SU-DHL-6 (cell line): Measurements from ENCODE around the gene G6PD.
"Not testable (repeated sequence)": the region's sequence is repeated elsewhere in the genome, so short reads cannot be mapped to it uniquely, and the experiment has no call there.

Experiments used
- H2AFZ ChIP-seq: fragments of 200-600 bp; sonication (generic); 2 replicates; pipeline ENCODE4 v1.6.1; 2014; ENCODE audit warnings: low read depth, mild to moderate bottlenecking, moderate library complexity, mixed read lengths, antibody characterized with exemption, low read length; ENCODE audit not compliant: severe bottlenecking
- H3F3A ChIP-seq: fragments of 200-600 bp; shearing (Covaris generic); 2 replicates; pipeline ENCODE4 v1.6.0; 2016; ENCODE audit warnings: antibody characterized with exemption, mild to moderate bottlenecking; ENCODE audit not compliant: insufficient read depth
- H3K27ac ChIP-seq: fragments of 200-600 bp; sonication (generic); 2 replicates; pipeline ENCODE4 v1.5.1; 2016; ENCODE audit warnings: low read depth, mild to moderate bottlenecking, low read length, moderate library complexity, mixed read lengths
- H3K27me3 ChIP-seq: fragments of 200-600 bp; sonication (generic), shearing (Covaris generic); 2 replicates; pipeline ENCODE4 v1.6.0; 2014; ENCODE audit warnings: mild to moderate bottlenecking, low read length
- H3K36me3 ChIP-seq: fragments of 200-600 bp; sonication (generic); 2 replicates; pipeline ENCODE4 v1.6.1; 2014; ENCODE audit warnings: mild to moderate bottlenecking, low read length, mixed read lengths
- H3K4me2 ChIP-seq: fragments of 300-600, 200-600 bp; shearing (Covaris generic), sonication (generic); 2 replicates; pipeline ENCODE4 v1.6.0; 2014; ENCODE audit warnings: low read length, low read depth, mild to moderate bottlenecking; ENCODE audit not compliant: poor library complexity, severe bottlenecking
- H3K4me3 ChIP-seq: fragments of 200-600 bp; sonication (generic); 2 replicates; pipeline ENCODE4 v1.5.1; 2014; ENCODE audit warnings: antibody characterized with exemption, low read length, mild to moderate bottlenecking, mixed read lengths; ENCODE audit not compliant: insufficient read depth, poor library complexity, severe bottlenecking
- H3K79me2 ChIP-seq: fragments of 200-600 bp; sonication (generic); 2 replicates; pipeline ENCODE4 v1.6.1; 2014; ENCODE audit warnings: mild to moderate bottlenecking, low read length, moderate library complexity; ENCODE audit not compliant: insufficient read depth
- H3K9ac ChIP-seq: fragments of 200-600 bp; sonication (generic); 2 replicates; pipeline ENCODE4 v1.7.0; 2014; ENCODE audit warnings: mild to moderate bottlenecking, low read length
- H3K9me2 ChIP-seq: fragments of 200-600 bp; sonication (generic); replicated peaks from 2 replicates; pipeline ENCODE4 v1.6.1; 2014; ENCODE audit warnings: low read length; ENCODE audit not compliant: insufficient read depth
- H3K9me3 ChIP-seq: fragments of 200-600 bp; sonication (generic); 2 replicates; pipeline ENCODE4 v1.6.1; 2014; ENCODE audit warnings: low read length, mixed read lengths; ENCODE audit not compliant: insufficient read depth
- H4K20me1 ChIP-seq: fragments of 200-600 bp; sonication (generic); 2 replicates; pipeline ENCODE4 v1.6.1; 2014; ENCODE audit warnings: low read depth, mild to moderate bottlenecking, antibody characterized with exemption, low read length, moderate library complexity, mixed read lengths
- CTCF ChIP-seq: fragments of 200-600 bp; sonication (generic); IDR thresholded peaks from one replicate; pipeline ENCODE4 v1.5.1; 2017; ENCODE audit warnings: antibody characterized with exemption, mild to moderate bottlenecking, low read length, moderate library complexity; ENCODE audit not compliant: insufficient read depth, poor library complexity, severe bottlenecking
- EZH2phosphoT487 ChIP-seq: fragments of 200-600 bp; sonication (generic), shearing (Covaris generic); conservative IDR thresholded peaks from 2 replicates; pipeline ENCODE4 v1.6.1; 2018; ENCODE audit warnings: mild to moderate bottlenecking, antibody characterized with exemption, low read length, moderate library complexity, mixed read lengths

G6PD gene

DNA sequence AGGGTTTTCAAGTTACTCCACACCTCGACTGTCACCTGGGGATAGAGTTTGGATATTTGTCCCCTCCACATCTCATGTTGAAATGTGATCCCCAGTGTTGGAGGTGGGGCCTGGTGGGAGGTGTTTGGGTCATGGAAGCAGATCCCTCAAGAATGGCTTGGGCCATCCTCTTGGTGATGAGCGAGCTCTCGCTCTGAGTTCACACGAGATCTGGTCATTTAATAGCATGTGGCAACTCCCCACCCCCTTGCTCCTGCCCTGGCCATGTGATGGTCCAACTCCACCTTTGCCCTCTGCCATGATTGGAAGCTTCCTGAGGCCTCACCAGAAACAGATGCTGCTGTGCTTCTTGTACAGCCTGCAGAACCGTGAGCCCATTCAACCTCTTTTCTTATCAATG, 46.6 kb upstream of the G6PD start:
- no peaks in the 10 kb centered on the region for H3K9me2 ChIP-seq
- no peaks in the 10 kb centered on the region for H3F3A ChIP-seq
- H3K4me2 ChIP-seq = no peak overlapping the region
- H3K27ac ChIP-seq = no peak overlapping the region
- H2AFZ ChIP-seq = no peak overlapping the region
- H3K27me3 ChIP-seq = no peaks in the 10 kb centered on the region
- H3K9ac ChIP-seq = no peak overlapping the region
- H3K4me3 ChIP-seq = no peak overlapping the region
- H4K20me1 ChIP-seq = no peaks in the 10 kb centered on the region
- H3K9me3 ChIP-seq = no peaks in the 10 kb centered on the region
- no peaks in the 10 kb centered on the region for H3K36me3 ChIP-seq
- TF ChIP-seq CTCF (no peak), EZH2phosphoT487 (no peak)
- no peaks in the 10 kb centered on the region for H3K79me2 ChIP-seq

DNA sequence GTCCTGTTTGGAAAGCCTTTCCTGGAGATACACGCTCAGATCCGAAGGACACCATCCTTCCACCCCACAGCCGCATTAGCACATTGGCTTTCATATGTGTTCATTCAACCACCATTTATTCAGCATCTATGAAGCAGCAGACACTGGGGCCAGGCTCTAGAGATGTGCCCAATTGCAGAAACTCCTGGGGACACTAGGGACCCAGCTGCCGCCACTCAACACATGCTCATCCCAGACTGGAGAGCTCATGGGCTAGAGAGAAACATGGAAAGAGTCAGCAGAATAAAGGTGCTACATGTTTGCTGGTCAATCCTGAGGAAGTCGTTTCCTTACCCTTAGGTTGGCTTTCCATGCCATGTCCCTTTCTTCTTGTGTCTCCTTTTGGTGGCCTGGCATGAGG, 45.9 kb upstream of the G6PD start:
- Histone ChIP-seq H2AFZ (no peak overlapping the region), H4K20me1 (no peaks in the 10 kb centered on the region), H3K9me3 (no peaks in the 10 kb centered on the region), H3K79me2 (no peaks in the 10 kb centered on the region), H3K4me2 (no peak overlapping the region), H3K4me3 (no peak overlapping the region), H3K27ac (no peak overlapping the region), H3K9ac (no peak overlapping the region), H3F3A (no peaks in the 10 kb centered on the region), H3K36me3 (no peaks in the 10 kb centered on the region), H3K9me2 (no peaks in the 10 kb centered on the region), H3K27me3 (no peaks in the 10 kb centered on the region)
- TF ChIP-seq EZH2phosphoT487 = no peak
- no peak for TF ChIP-seq CTCF

DNA sequence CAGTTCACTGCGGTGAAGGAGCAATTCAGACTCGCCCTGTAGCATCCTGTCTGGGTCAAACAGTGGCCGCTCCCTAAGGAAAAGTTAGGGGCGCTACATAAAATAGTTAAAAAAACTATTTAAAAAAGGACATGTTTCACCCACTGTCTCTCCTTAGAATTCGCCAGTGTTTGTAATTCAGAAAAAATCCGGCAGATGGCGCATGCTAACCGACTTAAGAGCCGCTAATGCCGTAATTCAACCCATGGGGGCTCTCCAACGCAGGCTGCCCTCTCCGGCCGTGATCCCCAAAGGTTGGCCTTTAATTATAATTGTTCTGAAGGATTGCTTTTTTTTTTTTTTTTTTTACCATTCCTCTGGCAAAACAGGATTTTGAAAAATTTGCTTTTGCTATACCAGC, 43.8 kb upstream of the G6PD start:
- not testable (repeated sequence) for H3K79me2 ChIP-seq, H3K27me3 ChIP-seq, H4K20me1 ChIP-seq, H2AFZ ChIP-seq, H3K4me2 ChIP-seq, H3K9ac ChIP-seq, H3K9me3 ChIP-seq, H3K27ac ChIP-seq, H3K9me2 ChIP-seq, H3K36me3 ChIP-seq, H3K4me3 ChIP-seq, H3F3A ChIP-seq

DNA sequence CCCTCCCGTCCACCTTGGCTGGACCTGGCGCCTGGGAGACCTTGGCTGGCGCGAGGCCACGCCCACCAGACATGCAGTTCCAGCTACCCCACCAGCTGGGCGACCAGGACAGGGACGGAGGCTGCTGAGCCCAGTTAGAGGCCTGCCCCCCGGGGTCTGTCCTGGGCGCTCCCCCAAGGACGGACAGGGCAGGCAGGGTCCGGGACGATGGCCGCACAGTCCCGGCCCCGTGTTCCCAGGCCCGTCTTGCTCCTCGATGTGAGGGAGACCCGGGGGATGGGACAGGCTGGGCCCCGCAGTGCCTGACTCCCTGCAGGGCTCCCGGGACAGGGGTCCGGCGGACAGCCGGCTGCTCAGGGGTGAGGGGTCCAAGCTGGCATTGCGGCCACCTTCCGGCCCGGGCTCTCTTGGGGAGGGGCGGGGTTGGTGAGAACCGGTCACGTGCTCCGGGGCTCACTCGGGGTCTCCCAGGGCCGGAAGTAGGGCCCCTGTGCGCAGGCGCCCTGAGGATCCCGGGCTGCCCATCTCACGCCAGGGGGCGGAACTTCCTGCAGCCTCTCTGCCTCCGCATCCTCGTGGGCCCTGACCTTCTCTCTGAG, 38.0 kb upstream of the G6PD start, which contains the start of gene CTAG1A:
CTAG1A (plus strand) TSS at position 549 of the 599 bp plus-strand sequence. CDS start 74 bp downstream, outside the sequence.
- H3K4me2 ChIP-seq, H4K20me1 ChIP-seq, H3K4me3 ChIP-seq, H3K9ac ChIP-seq, H3K27ac ChIP-seq, H3K27me3 ChIP-seq, H3F3A ChIP-seq, H3K36me3 ChIP-seq, H3K9me3 ChIP-seq, H2AFZ ChIP-seq, H3K9me2 ChIP-seq, H3K79me2 ChIP-seq: not testable (repeated sequence)

GRCh38 chrX:154582994-154583393, 36.3 kb upstream of the G6PD start:
- H3K9me3 ChIP-seq, H3K27ac ChIP-seq, H3K79me2 ChIP-seq, H3K9ac ChIP-seq, H3K36me3 ChIP-seq, H2AFZ ChIP-seq, H3K27me3 ChIP-seq, H3K4me2 ChIP-seq, H3K4me3 ChIP-seq, H4K20me1 ChIP-seq, H3F3A ChIP-seq, H3K9me2 ChIP-seq: not testable (repeated sequence)

GRCh38 chrX:154575076-154575475, 28.4 kb upstream of the G6PD start:
- H3K27me3 ChIP-seq, H3K79me2 ChIP-seq, H3F3A ChIP-seq, H3K4me2 ChIP-seq, H3K4me3 ChIP-seq, H3K27ac ChIP-seq, H4K20me1 ChIP-seq, H3K36me3 ChIP-seq, H3K9me2 ChIP-seq, H2AFZ ChIP-seq, H3K9ac ChIP-seq, H3K9me3 ChIP-seq: not testable (repeated sequence)
